Transverse colon (tissue), 4 donors: ENCODE measurements around the gene TMEM106C. TPM values are rescaled to one million over a fixed set of nuclear protein-coding genes. Genes with fewer than 3 reads are reported as not detected.
A peak's percentile ranks its signal among the peaks of the same experiment; 100 is the strongest.

ENCODE experiments used
- DNase-seq: peaks from one replicate; pipeline ENCODE4 v3.0.0-alpha.2; 2019
- H3K27ac ChIP-seq, 4 donors: fragments of 200-600 bp; sonication (generic); 2 replicates each; pipeline ENCODE4 v1.5.1; 2016 to 2018; ENCODE audit warnings: inconsistent platforms in 4 of 4
- H3K27me3 ChIP-seq: fragments of 200-600 bp; sonication (generic); 2 replicates; pipeline ENCODE4 v1.5.1; 2017; ENCODE audit warnings: inconsistent platforms
- H3K36me3 ChIP-seq, 4 donors: fragments of 200-600 bp; sonication (generic); 2 replicates each; pipeline ENCODE4 v1.5.1; 2017 to 2019; ENCODE audit warnings: inconsistent platforms in 4 of 4
- H3K4me1 ChIP-seq, 4 donors: fragments of 200-600 bp; sonication (generic); 2 replicates each; pipeline ENCODE4 v1.5.1; 2017 to 2020; ENCODE audit warnings: inconsistent platforms in 4 of 4
- H3K4me3 ChIP-seq, 4 donors: fragments of 200-600 bp; sonication (generic); 1 replicate in 1 of 4; 2 replicates in 3 of 4; pipeline versions ENCODE4 v1.5.1 to v1.6.1; 2017 to 2019; ENCODE audit warnings: inconsistent platforms in 4 of 4
- H3K9me3 ChIP-seq, 2 donors: fragments of 200-600 bp; sonication (generic); 2 replicates each; pipeline ENCODE4 v1.5.1; 2017 to 2019; ENCODE audit warnings: inconsistent platforms in 2 of 2
- CTCF ChIP-seq, 5 experiments: fragments of 200-600 bp in 3 of 5; fragments of 450-650 bp in 2 of 5; sonication (generic) in 3 of 5; IDR thresholded peaks; 1 replicate in 2 of 5; 2 replicates in 3 of 5; pipeline ENCODE4 v1.5.1; 2016 to 2017; ENCODE audit warnings: antibody characterized with exemption in 5 of 5, inconsistent platforms in 3 of 5, mild to moderate bottlenecking in 2 of 5, moderate library complexity in 1 of 5
- EP300 ChIP-seq: sonication (generic); formaldehyde crosslinking; IDR thresholded peaks from one replicate; pipeline ENCODE4 v1.6.1; 2017; ENCODE audit warnings: antibody characterized with exemption, low read depth
- POLR2A ChIP-seq: fragments of 450-650 bp; IDR thresholded peaks from one replicate; pipeline ENCODE4 v1.6.1; 2016; ENCODE audit warnings: antibody characterized with exemption, mild to moderate bottlenecking, moderate library complexity
- POLR2AphosphoS5 ChIP-seq, 3 donors: sonication (generic); formaldehyde crosslinking; IDR thresholded peaks; one replicate each; pipeline ENCODE4 v1.6.1; 2016; ENCODE audit warnings: antibody characterized with exemption in 3 of 3
- WGBS, 2 donors: methylation state at CpG; one replicate each; pipeline ENCODE4 v1.1.5; 2018; ENCODE audit warnings: low coverage in 1 of 2; 5-methylcytosine and 5-hydroxymethylcytosine counted together
- in situ Hi-C, 4 donors: fragments of 200-750 bp; cut with MboI; loops; one replicate each; pipeline versions ENCODE4 v1.15.0 to v1.15.1; 2017; ENCODE audit warnings: low sequenced_read_pairs in 3 of 4, low pct_ligation_motif_present in 1 of 4, low pct_unique_long_range_greater_than_20kb in 1 of 4
- intact Hi-C: fragments of 100-400 bp; cut with DNase I; formaldehyde crosslinking; loops from one replicate; pipeline ENCODE4 v1.15.1; 2023; ENCODE audit warnings: low total_unique reads
- total RNA-seq, 4 donors: library from RNA; depleted of rRNA; stranded (reverse); fragments of >200 nt; gene quantifications; one replicate each; pipeline ENCODE4 v1.1.0, GENCODE V29; 2016

Gene TMEM106C
- total RNA-seq, 4 donors from 2014 or later: 51.9 to 258 (median 113) TPM

- H3K27ac ChIP-seq: peak overlapping the region in 3 of 4 donors; percentile 61 to 79 (median 76)
- H3K4me1 ChIP-seq: peaks cover 5 to 53% (median 16%) of the 10 kb centered on the region in 4 donors
- in situ Hi-C loops: no loop called here
These were observed 20.7 kb upstream of the TMEM106C start for GRCh38 chr12:47942614-47943225.

GRCh38 chr12:47943623-47944340 lies 19.6 kb upstream of the TMEM106C start:
- Histone ChIP-seq H3K9me3 (no peaks in the 10 kb centered on the region), H3K36me3 (no peaks in the 10 kb centered on the region), H3K27me3 (peaks cover 6% of the 10 kb centered on the region), H3K4me3 (no peak overlapping the region), H3K4me1 (peaks cover 5 to 47% (median 16%) of the 10 kb centered on the region in 4 donors), H3K27ac (peak overlapping the region; percentile 60 to 79 (median 68))
- in situ Hi-C loops (no loop called here), intact Hi-C loops (no loop called here)
- TF ChIP-seq POLR2A: peak; percentile 42
- no peak for TF ChIP-seq CTCF (IDR thresholded peaks at IDR 0.05)
- TF ChIP-seq POLR2AphosphoS5 (IDR thresholded peaks at IDR 0.05): peak in 2 of 3 donors; percentile 70 to 81
- peak; percentile 91 for TF ChIP-seq EP300
- 57 to 80% methylated on average over 3 to 12 of the region's 12 CpGs for WGBS, 2 donors
- DNase-seq: peak; percentile 93

More at GRCh38 chr12:47942614-47943225, 20.7 kb upstream of the TMEM106C start:
- DNase-seq: no peak
- 70% methylated on average over 31 of the region's 31 CpGs; no CpG with 5 or more reads in 1 of the 2 donors for WGBS, 2 donors
- TF ChIP-seq POLR2AphosphoS5 (IDR thresholded peaks at IDR 0.05) (no peak), EP300 (no peak), POLR2A (no peak), CTCF (IDR thresholded peaks at IDR 0.05) (no peak)
- no peaks in the 10 kb centered on the region for H3K9me3 ChIP-seq
- intact Hi-C loops: no loop called here
- H3K4me3 ChIP-seq: no peak overlapping the region
- peaks cover 6% of the 10 kb centered on the region for H3K27me3 ChIP-seq
- H3K36me3 ChIP-seq: no peaks in the 10 kb centered on the region

- no peaks in the 10 kb centered on the region for H3K36me3 ChIP-seq
- peaks cover 6% of the 10 kb centered on the region for H3K27me3 ChIP-seq
- H3K9me3 ChIP-seq: no peaks in the 10 kb centered on the region
- 91 to 92% methylated on average over 3 to 6 of the region's 6 CpGs for WGBS, 2 donors
- H3K4me3 ChIP-seq: no peak overlapping the region
- in situ Hi-C loops: no loop called here
- intact Hi-C loops: no loop called here
- peak overlapping the region; percentile 6 to 76 (median 46) for H3K27ac ChIP-seq
- DNase-seq: no peak
- TF ChIP-seq CTCF (IDR thresholded peaks at IDR 0.05) (no peak), POLR2A (no peak), POLR2AphosphoS5 (IDR thresholded peaks at IDR 0.05) (no peak), EP300 (no peak)
- H3K4me1 ChIP-seq: peaks cover 5 to 52% (median 25%) of the 10 kb centered on the region in 4 donors
These were observed 18.6 kb upstream of the TMEM106C start for GRCh38 chr12:47944685-47945340.

- no peaks in the 10 kb centered on the region for H3K9me3 ChIP-seq
- H3K27ac ChIP-seq: peak overlapping the region; percentile 6 to 76 (median 46)
- in situ Hi-C loops: no loop called here
- no peak for DNase-seq
- intact Hi-C loops: no loop called here
- peaks cover 6% of the 10 kb centered on the region for H3K27me3 ChIP-seq
- H3K4me1 ChIP-seq: peaks cover 5 to 54% (median 30%) of the 10 kb centered on the region in 4 donors
- TF ChIP-seq EP300: no peak
- no peak for TF ChIP-seq POLR2AphosphoS5 (IDR thresholded peaks at IDR 0.05)
- no peak for TF ChIP-seq CTCF (IDR thresholded peaks at IDR 0.05)
- no peak for TF ChIP-seq POLR2A
- H3K36me3 ChIP-seq: no peaks in the 10 kb centered on the region
- H3K4me3 ChIP-seq: no peak overlapping the region
- WGBS, 2 donors: 17% methylated on average over 1 of the region's 1 CpG; no CpG with 5 or more reads in 1 of the 2 donors
These were observed 18.1 kb upstream of the TMEM106C start for GRCh38 chr12:47945341-47945728.
